ENCODE results near the gene BNIP3.

GRCh38 chr10:131955591-131956340, 26.0 kb downstream of the BNIP3 start:
- TF ChIP-seq CTCF (IDR thresholded peaks at IDR 0.05) = no peak
- no peak for TF ChIP-seq POLR2A (IDR thresholded peaks at IDR 0.05)

Data from uterus (tissue), 2 donors.